Hippocampal formation (tissue), 2 donors: ENCODE results near the gene WWC2.
"Not testable (repeated sequence)": the region's sequence is repeated elsewhere in the genome, so short reads cannot be mapped to it uniquely, and the experiment has no call there.

Experiments used
- DNase-seq, 2 donors: peaks; one replicate each; lab custom pipeline; 2025; lab: John Stamatoyannopoulos, UW

The WWC2 gene

DNA sequence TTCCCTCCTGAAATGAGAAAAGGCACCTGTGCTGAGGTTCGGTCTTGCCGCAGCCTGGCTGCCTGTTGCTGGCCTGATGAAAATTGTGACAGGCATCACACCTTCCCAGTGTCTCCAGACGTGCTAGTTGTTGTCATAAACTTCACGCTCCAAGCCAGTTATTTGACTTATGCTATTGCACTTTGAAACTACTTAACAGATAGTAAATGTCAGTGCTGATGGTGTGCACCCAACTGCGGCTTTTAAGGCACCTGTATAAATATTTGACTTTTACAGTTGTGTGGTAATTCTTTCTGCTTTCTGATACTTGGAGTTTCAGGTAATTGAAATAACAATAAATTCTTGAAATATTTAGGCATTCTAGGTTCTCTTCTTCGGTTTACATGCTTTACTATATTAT, 1.8 kb downstream of the WWC2 start:
- DNase-seq: no peak

DNA sequence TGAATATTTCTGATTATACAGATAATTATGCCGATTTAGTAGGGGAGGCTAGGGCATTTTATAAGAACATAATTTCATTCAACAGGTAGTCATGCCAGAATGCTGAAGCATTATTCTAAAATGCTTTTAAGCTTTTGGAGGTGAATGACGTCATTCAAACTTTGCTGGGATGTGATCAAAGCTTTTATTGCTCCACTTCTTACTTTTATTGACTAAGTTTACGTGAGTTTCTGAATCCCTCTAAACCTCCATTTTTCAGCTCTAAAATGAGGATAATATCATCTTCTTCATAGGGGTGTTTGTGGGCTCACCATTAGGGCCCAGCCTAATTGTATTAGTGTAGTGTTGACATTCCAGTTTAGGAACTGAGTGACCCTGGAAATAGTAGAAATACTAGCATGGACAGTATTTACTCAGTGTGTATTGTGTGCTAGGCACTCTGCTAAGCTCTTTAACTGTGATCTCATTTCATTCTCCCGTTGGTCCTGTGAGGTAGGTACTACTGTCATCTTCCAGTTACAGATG, 3.0 kb downstream of the WWC2 start:
- no peak for DNase-seq

DNA sequence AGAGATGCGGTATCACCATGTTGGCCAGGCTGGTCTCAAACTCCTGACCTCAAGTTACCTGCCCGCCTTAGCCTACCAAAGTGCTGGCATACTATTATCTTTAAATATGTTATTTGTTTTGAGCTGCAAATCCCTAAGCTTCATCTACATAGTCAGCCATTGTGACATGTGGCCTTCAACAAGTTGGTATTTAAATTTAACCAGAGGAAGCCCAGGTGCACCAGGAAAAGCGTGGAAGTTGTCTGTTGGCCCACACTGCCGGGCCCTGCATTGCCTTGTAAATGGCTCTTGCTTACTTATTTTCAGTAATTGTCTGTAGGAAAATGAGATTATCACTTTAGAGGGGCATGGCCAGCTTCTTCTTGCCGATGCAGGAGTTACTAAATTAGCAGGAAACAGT, 6.0 kb downstream of the WWC2 start:
- no peak for DNase-seq

DNA sequence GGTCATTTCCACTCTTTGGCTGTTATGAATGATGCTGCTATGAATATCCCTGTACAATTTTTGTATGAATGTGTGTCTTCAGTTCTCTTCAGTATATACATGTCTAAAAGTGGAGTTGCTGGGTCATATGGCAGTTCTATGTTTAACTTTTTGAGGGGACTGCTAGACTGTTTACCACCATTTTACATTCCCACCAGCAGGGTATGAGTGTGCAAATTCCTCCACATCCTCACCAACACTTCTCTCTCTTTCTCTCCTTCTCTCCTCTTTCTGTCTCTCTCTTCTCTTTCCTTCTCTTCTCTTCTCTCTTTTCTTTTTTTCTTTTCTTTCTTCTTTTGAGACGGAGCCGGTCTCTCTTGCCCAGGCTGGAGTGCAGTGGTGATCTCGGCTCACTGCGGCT, 7.8 kb downstream of the WWC2 start:
- no peak for DNase-seq

DNA sequence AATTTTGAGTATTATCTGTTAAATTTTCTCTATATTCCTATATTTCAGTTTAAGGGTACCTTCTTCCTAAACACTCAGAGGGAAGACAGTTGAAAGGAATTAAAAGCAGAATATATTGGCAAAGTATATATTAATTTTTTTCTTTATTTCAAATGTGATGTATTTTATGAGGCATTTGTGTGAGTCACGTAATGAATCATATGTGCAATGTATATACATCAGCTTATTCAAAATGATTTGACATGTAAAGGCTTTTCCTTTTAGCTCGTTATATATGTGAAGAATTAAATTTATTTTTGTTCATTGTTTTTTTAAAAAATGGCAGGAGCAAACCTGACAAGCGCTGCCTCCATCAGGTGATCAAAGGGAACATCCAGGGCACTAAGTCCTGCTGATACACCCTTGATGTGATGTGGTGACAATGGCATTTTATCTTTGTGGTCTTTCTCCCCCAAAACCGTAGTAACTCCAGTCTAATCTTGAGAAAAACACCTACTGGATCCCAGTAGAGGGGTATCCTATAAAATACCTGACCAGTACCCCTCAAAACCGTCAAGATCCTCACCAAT, 8.9 kb downstream of the WWC2 start:
- no peak for DNase-seq

DNA sequence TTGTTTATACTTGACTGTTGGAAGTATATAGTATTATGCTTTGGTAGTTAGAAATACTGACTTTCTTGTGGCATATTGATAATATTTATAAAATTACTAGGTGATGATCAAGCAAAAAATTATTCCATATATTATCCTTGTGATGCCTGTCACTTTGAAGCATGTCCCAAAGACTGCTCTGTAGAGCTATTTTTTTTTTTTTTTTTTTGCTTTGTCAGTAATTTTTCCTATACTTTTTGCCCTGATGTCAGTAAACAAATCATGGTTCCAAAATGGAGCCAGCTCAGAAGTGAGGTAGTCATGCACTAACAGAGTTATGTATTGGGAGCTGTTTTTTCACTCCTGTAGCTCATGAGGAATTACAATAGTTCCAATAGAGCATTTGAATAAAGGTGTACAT, 11.2 kb downstream of the WWC2 start:
- no peak for DNase-seq

DNA sequence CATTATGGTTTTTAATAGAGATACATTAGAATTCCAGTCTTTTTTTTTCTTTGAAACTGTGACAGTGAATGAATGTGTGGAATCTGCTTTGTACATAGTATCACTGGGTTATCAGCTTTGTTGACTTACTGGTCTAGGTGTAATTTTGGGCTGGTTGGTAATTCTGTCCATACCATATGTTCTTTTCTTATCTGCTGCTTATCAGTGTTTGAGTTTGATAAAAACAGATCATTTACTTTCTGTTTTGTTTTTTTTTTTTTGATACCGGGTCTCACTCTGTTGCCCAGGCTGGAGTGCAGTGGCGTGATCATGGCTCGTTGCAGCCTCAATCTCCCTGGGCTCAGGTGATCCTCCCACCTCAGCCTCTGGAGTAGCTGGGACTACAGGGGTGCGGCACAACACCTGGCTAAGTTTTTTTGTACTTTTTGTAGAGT, 12.4 kb downstream of the WWC2 start:
- no peak for DNase-seq

DNA sequence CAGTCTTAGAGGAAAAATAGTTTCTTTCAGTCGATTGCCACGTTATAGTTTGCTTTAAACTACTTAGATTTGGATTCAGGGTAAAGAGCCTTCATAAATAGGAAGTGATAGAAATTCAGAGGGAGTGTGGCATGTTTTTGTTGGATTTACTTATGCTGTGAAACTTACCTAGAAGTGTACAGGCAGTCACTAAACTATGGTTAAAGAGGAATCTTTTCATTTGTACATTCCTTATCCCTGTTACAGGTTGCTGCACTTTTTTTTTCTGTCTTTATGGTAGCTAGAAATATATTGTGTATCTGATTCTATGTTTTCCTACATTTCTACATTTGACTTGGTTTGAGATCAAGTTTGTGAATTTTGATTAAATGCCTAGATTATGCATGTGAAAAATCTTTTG, 19.1 kb downstream of the WWC2 start:
- DNase-seq: no peak

DNA sequence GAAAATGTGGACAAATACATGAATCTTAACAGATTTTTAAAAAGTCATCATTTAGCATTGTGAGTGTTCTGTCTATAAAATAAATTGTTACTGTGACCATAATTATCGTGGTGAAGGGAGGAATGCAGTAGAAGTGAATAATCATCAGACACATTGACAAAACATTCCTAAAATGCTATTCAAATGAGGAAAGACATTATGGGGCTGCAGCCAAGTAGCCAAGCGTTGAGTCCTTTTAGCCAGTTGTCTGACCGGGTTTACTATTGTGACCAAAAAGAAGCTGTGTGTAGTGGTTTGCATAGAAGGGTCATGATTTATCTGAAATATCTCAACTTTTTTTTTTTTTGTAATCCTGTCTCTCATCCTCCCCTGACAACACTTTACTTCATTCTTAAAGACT, 19.5 kb downstream of the WWC2 start:
- no peak for DNase-seq

DNA sequence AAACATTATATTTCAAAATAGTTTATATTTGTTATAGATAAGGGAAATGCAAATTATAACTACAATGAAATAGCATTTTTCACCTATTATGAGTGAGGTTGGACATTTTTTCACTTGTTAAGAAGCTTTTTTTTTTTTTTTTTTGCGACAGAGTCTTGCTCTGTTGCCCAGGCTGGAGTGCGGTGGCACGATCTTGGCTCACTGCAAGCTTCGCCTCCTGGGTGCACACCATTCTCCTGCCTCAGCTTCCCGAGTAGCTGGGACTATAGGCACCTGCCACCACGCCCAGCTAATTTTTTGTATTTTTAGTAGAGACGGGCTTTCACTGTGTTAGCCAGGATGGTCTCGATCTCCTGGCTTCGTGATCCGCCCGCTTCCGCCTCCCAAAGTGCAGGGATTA, 22.6 kb downstream of the WWC2 start:
- DNase-seq: not testable (repeated sequence)

DNA sequence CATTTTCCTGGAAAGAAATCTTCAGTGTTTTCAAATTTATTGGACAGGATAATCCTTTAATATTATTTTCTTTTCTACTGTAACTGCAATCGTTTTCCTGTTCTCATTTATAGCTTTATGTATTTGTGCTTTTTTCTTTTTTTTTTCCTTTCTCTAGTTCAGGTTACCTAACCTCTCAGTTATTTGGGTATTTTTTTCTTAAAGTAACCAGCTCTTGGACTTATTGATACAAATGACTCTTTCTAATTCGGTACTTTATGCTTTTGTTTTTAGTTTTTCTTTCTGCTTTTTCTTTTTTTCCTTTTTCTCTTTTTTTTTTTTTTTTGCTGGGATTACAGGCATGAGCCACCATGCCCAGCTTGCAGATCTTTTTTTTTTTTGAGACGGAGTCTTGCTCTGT, 25.2 kb downstream of the WWC2 start:
- DNase-seq: no peak

DNA sequence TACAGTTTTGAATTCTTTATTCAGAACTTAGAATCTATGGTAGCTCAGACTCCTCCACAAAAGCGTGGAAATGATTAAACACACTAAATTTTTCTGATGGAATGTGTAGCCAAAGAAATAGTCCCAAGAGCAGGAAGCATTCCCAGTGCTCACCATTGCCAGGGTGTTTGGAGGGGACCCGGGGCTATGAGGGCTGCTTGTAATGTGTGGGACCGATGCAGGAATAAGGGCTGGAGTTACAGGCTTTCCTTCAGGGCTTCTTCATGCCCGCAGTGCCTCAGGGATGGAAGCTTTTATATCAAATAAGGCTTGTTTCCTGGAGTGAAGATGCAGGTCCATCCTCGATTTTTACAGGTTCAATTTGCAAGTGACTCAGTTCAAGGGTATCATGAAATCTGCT, 25.8 kb downstream of the WWC2 start:
- DNase-seq: no peak

DNA sequence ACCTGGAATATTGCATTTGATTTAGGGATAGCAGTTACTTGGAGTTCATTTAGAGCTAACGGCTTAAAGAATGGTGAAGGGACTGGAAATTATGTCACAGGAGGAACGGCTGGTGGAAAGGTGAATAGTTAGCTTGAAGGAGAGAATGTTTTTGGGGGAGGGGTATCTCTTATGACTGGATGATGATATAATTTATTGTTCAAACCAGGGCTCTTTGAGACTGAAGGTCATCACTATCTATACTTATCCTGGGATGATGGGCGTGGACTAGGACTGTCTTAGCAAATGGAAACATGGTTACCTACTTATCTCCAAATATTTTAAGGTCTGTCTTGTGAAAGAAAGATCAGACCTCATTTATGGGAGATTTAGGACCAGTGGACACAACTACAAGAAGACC, 30.1 kb downstream of the WWC2 start:
- no peak for DNase-seq

DNA sequence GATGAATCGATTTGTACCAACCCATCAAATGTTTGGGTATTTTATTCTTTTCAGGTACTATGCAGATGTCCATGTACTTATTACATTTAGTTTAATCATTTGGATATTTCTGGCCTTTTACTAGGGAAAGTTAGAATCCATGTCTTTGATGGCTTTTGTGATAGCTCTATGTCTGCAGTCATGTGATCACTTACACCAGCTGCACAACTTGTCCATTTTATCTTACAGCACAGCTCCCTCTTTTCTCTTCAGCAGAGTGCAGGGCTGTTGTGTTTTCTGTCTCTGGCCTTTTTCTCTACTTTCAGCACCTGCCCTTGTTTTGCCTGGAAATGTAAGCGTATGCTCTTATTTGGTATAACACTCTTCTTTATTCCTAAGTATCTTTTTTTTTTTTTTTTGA, 30.6 kb downstream of the WWC2 start:
- no peak for DNase-seq

DNA sequence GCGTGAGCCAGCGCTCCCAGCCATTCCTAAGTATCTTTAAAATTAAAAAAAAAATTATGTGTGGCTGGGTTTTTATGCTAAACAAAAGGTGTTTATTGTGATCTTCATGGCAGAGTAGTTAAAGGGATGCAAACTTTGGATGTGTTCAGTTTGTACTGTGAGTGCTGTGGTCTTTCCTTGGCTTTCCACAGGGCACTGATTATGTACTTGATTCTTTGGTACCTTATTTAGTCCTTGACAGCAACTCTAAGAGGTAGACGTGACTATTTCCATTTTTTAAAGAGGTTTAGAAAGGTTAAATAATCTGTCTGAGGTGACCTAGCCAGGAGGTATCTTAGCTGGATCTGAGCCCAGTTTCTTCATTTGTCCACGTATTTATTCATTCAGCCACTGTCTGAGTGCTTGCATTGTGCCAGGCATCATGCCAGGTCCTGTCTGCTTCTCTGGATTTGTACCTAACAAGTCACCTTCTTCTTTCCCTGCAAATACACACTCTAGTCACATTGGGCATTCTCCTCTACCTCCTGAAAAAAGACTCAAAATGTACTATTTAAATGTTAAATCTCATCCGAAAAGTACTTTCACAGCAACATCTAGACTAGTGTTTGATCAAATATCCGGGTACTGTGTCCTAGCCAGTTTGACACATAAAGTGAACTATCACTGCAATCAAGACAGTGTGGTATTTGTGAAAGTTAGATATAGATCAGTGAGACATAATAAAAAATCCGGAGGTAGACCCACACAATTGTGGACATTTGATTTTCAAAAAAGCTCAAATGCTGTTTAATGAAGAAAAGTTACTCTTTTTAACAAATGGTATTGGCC, 31.5 kb downstream of the WWC2 start:
- no peak for DNase-seq

DNA sequence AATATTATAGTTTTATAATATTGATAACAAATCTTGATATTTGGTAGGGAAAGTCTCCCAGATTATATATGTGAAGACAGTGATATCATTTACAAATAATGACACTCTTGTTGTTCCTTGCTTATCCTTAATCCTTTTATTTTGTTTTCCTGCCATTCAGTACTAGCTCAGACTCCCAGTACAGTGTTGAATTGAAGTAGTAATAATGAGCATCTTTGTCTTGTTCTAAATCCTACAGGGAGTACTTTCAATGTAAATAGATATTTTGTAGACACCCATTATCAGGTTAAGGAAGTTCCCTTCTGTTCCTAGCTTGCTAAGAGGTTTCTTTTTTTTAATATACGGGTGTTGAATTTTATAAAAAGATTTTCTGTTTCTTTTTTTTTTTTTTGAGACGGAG, 33.0 kb downstream of the WWC2 start:
- no peak for DNase-seq

DNA sequence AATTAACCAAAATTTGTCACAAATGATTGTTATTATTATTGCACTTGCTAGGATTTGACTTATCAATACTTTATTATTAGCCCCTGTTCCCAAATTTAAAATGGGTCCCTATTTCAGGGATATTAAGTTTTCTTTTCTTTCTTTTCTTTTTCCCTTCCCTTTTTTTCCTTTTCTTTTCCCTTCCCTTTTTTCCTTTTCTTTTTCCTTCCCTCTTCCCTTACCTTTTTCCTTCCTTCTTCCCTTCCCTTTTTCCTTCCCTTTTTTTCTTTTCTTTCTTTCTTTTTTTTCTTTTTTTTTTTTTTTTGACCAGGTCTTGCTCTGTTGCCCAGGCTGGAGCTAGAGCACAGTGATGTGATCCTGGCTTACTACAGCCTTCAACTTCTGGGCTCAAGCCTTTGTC, 33.8 kb downstream of the WWC2 start:
- DNase-seq: no peak

DNA sequence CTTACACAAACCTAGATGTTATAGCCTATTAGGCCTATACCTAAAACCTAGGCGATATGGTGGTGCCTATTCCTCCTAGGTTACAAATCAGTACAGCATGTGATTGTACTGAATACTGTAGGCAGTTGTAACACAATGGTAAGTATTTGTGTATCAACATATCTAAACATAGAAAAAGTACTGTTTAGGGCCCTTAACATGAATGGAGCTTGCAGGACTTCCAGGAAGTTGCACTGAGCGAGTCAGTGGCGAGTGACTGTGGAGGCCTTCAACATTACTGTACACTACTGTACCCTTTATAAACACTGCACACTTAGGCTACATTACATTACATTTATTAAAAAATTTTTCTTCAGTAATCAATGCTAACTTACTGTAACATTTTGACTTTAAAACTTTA, 37.8 kb downstream of the WWC2 start:
- no peak for DNase-seq

DNA sequence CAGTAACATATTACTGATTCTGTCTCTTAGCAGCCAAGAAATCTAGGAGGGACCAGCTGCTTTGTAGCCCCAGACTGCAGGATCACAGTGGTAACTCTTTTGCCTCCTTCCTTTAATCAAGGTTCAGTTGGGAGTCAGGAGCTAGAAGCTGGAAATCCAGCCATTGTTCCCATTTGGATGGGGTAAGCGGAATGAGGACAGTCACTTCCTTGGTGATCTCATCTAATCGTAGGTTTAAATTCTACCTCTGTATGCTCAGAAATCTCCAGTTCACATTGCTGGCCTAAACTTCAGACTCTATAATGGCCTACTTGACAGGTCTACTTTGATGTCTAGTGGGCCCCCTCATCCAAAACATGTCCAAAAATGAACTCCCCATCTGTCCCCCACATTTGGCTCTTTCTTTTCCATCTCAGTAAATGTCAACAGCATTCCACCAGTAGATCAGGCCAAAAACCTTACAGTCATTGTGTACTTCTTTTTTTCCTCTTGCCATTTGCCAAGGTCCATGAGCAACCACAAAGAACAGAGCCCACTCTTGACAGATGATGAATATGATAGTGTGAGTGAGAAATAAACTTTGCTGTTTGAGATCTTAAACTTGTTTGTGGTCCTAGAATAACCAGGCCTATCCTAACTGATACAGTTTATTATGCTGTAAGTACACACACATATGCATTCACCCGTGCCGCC, 40.1 kb downstream of the WWC2 start:
- DNase-seq: no peak

DNA sequence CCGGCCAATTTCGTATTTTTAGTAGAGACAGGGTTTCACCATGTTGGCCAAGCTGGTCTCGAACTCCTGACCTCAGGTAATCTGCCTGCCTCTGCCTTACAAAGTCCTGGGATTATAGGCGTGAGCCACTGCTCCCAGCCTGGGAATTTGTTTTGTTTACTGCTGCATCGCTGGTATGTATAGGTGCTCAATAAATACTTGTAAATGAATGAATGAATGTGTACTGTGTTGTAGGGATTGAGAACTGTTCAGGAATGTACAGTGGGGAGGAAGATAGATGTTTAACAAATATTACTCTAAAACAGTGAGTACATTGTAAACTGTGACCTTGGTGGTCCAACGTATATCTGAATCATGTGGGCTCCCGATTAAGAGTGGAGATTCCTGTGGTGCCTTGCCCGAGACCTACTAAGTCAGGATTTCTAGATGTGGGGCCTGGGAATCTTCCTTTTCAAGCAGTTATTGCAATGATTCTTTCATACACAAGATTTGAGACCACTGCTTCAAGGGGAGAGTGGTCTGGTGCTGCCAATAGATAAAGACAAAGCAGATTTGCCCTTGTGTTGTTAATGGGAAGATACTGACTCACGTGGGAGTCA, 41.0 kb downstream of the WWC2 start:
- DNase-seq: no peak

DNA sequence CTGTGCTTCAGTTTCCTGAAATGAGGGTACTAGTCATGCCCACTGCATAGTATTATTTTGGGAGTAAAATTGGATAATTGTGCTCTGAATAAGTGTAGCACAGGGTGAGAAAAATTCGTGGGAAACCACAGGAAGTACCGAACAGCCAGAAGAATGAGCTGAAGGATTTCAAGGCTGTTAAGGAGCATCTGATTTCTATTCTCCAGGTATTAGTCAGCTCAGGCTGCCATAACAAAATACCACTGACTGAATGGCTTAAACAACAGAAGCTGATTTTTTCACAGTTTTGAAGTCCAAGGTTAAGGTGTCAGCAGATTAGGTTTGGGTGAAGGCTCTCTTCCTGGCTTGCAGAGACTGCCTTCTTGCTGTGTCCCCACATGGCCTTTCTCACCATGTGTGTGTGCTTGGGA, 41.9 kb downstream of the WWC2 start:
- DNase-seq: no peak

DNA sequence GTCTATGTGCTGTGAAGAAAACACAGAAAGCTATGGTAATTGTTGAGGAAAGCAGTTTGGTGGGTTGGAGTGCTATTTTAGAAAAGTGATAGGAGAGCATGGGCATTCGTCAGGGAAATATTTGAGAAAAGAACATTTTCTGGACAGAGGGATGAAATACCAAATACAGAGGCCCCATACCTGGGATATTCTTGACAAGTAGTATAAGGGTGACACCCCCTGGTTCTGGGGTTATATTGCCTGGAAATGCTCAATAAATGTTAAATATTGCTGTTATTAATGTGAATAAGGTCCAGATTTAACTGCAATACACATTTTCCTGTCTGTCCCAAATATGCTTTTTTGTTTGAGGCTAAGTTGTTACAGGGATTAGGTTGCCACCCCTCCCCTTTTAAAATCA, 42.9 kb downstream of the WWC2 start:
- DNase-seq: no peak
